PC-9 (cell line): ENCODE results near the gene VAT1L. TPM values are rescaled to one million over a fixed set of nuclear protein-coding genes. Genes with fewer than 3 reads are reported as not detected.

Experiments used
- BruUV-seq: library from RNA; stranded (reverse); fragments of 400-500 nt; replicated peaks from 2 replicates; lab custom pipeline; 2021; lab: Mats Ljungman, UMichigan
- CTCF ChIA-PET: fragments of 300-600 bp; sonication (Branson Sonifier 250); formaldehyde crosslinking; loops from one replicate; lab custom pipeline; 2022; ENCODE audit warnings: antibody characterized with exemption; lab: Charles Lee
- POLR2A ChIA-PET: fragments of 300-600 bp; sonication (Branson Sonifier 250); formaldehyde crosslinking; loops from one replicate; lab custom pipeline; 2022; ENCODE audit warnings: antibody characterized with exemption; ENCODE audit not compliant: unreplicated experiment; lab: Charles Lee
- DNase-seq, 2 experiments: peaks; one replicate each; pipeline versions ENCODE4 v3.0.0 to v3.0.0-alpha.2; 2015 to 2022; ENCODE audit warnings: mixed read lengths in 1 of 2
- H2AFZ ChIP-seq: fragments of 200-600 bp; sonication (generic); 2 replicates; pipeline ENCODE4 v1.8.1; 2017; ENCODE audit warnings: antibody characterized with exemption
- H3F3A ChIP-seq: fragments of 200-600 bp; sonication (generic); 2 replicates; pipeline ENCODE4 v1.8.1; 2017; ENCODE audit warnings: antibody characterized with exemption, mild to moderate bottlenecking, low read depth; ENCODE audit not compliant: insufficient read depth
- H3K27ac ChIP-seq: fragments of 200-600 bp; sonication (generic); 2 replicates; pipeline ENCODE4 v1.6.1; 2016; ENCODE audit warnings: mixed run types
- H3K27me3 ChIP-seq: fragments of 200-600 bp; sonication (generic); 2 replicates; pipeline ENCODE4 v1.6.1; 2016; ENCODE audit warnings: low read depth, mixed run types; ENCODE audit not compliant: insufficient read depth
- H3K36me3 ChIP-seq: fragments of 200-600 bp; sonication (generic); 2 replicates; pipeline ENCODE4 v1.6.1; 2016; ENCODE audit warnings: low read depth, mixed run types
- H3K4me1 ChIP-seq: fragments of 200-600 bp; sonication (generic); replicated peaks from 2 replicates; pipeline ENCODE4 v1.6.1; 2016; ENCODE audit warnings: mixed run types; ENCODE audit not compliant: insufficient read depth
- H3K4me2 ChIP-seq: fragments of 200-600 bp; sonication (generic); 2 replicates; pipeline ENCODE4 v1.6.1; 2017; ENCODE audit warnings: mixed run types
- H3K4me3 ChIP-seq: fragments of 200-600 bp; sonication (generic); 2 replicates; pipeline ENCODE4 v1.6.1; 2016; ENCODE audit warnings: mixed run types
- H3K79me2 ChIP-seq: fragments of 200-600 bp; sonication (generic); 2 replicates; pipeline ENCODE4 v1.6.1; 2017; ENCODE audit warnings: low read depth, mixed run types
- H3K9me2 ChIP-seq: fragments of 200-600 bp; sonication (generic); 2 replicates; pipeline ENCODE4 v1.8.1; 2017; ENCODE audit warnings: mild to moderate bottlenecking; ENCODE audit not compliant: insufficient read depth
- H3K9me3 ChIP-seq: fragments of 200-600 bp; sonication (generic); 2 replicates; pipeline ENCODE4 v1.8.1; 2016; ENCODE audit warnings: low read depth; ENCODE audit not compliant: insufficient read depth
- H4K20me1 ChIP-seq: fragments of 200-600 bp; sonication (generic); 2 replicates; pipeline ENCODE4 v1.8.1; 2017; ENCODE audit not compliant: insufficient read depth
- EZH2 ChIP-seq: fragments of 200-600 bp; sonication (generic); IDR thresholded peaks from 2 replicates; pipeline ENCODE4 v1.8.0; 2017; ENCODE audit warnings: antibody characterized with exemption, low read depth
- intact Hi-C: fragments of 100-400 bp; cut with micrococcal nuclease; formaldehyde crosslinking; loops from one replicate; pipeline ENCODE4 v1.10.0; 2022; ENCODE audit not compliant: unreplicated experiment
- total RNA-seq: library from RNA; stranded (reverse); gene quantifications from 2 replicates; pipeline ENCODE4 v1.2.3, GENCODE V29; 2021
- TF ChIP-seq, protein P1 (sequence below): fragments of 200-600 bp; sonication (generic); conservative IDR thresholded peaks from 2 replicates; pipeline ENCODE4 v1.6.1; 2017; ENCODE audit warnings: mixed run types, antibody characterized with exemption, mild to moderate bottlenecking, moderate library complexity

Gene VAT1L
- total RNA-seq, 1 experiment from 2014 or later = not detected

DNA sequence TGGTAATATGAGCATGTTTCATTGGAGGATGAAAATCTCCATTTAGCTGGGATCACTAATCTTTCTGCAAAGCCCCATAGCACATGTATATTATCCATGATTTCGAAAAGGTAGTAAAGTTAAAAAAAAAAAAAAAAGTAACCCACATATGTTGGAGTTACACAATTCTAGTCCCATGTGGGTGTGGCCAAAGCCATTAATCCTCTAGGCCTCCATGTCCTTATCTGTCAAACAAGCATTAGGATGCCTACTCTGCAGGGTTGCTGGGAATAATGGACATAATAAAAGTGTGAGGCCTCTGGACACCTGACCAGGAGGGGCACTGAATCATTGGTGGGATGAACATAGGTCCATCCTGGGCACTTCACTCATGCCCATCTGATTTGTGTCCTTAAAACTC lies 29.2 kb upstream of the VAT1L start:
- Histone ChIP-seq H2AFZ (no peak overlapping the region), H3K36me3 (no peaks in the 10 kb centered on the region), H3F3A (no peaks in the 10 kb centered on the region), H3K27me3 (no peaks in the 10 kb centered on the region; the same call in 1 of the 2 replicates), H3K27ac (no peak overlapping the region), H3K4me3 (no peak overlapping the region), H3K9me3 (no peaks in the 10 kb centered on the region), H3K9me2 (no peaks in the 10 kb centered on the region), H4K20me1 (no peaks in the 10 kb centered on the region), H3K79me2 (no peaks in the 10 kb centered on the region), H3K4me2 (no peak overlapping the region), H3K4me1 (no peaks in the 10 kb centered on the region)
- no peak for DNase-seq
- no TSS peak for BruUV-seq
- POLR2A ChIA-PET = no interaction called here
- TF ChIP-seq, protein P1, sequence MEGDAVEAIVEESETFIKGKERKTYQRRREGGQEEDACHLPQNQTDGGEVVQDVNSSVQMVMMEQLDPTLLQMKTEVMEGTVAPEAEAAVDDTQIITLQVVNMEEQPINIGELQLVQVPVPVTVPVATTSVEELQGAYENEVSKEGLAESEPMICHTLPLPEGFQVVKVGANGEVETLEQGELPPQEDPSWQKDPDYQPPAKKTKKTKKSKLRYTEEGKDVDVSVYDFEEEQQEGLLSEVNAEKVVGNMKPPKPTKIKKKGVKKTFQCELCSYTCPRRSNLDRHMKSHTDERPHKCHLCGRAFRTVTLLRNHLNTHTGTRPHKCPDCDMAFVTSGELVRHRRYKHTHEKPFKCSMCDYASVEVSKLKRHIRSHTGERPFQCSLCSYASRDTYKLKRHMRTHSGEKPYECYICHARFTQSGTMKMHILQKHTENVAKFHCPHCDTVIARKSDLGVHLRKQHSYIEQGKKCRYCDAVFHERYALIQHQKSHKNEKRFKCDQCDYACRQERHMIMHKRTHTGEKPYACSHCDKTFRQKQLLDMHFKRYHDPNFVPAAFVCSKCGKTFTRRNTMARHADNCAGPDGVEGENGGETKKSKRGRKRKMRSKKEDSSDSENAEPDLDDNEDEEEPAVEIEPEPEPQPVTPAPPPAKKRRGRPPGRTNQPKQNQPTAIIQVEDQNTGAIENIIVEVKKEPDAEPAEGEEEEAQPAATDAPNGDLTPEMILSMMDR = no peak
- no peak for TF ChIP-seq EZH2
- intact Hi-C loops = no loop called here
- CTCF ChIA-PET = no interaction called here

DNA sequence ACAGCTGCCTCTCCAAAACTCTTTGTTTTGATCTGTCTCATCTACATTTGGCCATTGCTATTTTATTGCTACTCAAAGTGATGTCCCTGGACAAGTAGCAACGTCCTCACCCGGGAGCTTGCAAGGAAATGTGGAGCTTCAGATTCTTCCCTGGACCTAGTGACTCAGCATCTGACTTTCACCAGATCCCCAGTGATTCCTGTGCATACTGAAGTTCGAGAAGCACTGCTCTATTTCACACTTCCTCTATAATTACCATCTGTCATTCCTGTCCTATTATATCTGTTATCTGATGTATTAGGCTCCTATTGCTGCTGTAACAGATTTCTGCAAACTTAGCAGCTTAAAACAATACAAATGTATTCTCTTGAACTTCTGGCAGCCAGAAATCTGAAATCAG lies 28.5 kb upstream of the VAT1L start:
- H3K27ac ChIP-seq = no peak overlapping the region
- H3F3A ChIP-seq = no peaks in the 10 kb centered on the region
- H2AFZ ChIP-seq = no peak overlapping the region
- TF ChIP-seq, protein P1 = no peak
- no peak for TF ChIP-seq EZH2
- H3K79me2 ChIP-seq = no peaks in the 10 kb centered on the region
- H3K4me3 ChIP-seq = no peak overlapping the region
- no TSS peak for BruUV-seq
- H3K9me2 ChIP-seq = no peaks in the 10 kb centered on the region
- H3K4me1 ChIP-seq = no peaks in the 10 kb centered on the region
- no peak overlapping the region for H3K4me2 ChIP-seq
- ChIA-PET CTCF (no interaction called here), POLR2A (no interaction called here)
- H3K27me3 ChIP-seq = no peaks in the 10 kb centered on the region; the same call in 1 of the 2 replicates
- no peaks in the 10 kb centered on the region for H3K36me3 ChIP-seq
- intact Hi-C loops = no loop called here
- no peaks in the 10 kb centered on the region for H4K20me1 ChIP-seq
- no peak for DNase-seq
- no peaks in the 10 kb centered on the region for H3K9me3 ChIP-seq

DNA sequence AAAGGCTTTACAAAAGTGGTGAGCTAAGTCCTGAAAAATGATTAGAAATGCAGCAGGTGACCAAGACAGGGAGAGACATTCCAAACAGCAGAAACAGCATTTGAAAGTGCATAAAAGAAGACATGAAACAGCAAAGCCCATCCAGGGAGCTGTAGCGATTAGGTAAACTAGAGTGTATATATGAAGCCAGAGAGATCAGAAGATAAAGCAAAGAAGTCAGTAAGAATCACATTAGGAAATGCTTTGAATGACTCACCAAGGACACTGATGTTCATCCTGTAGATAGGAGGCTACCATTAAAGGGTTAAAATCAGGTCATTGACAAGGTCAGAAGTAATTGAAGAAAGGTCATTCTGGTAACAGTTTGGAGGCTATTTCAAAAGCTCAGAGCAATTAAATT lies 27.6 kb upstream of the VAT1L start:
- ChIA-PET POLR2A (no interaction called here), CTCF (no interaction called here)
- Histone ChIP-seq H3K4me3 (no peak overlapping the region), H3F3A (no peaks in the 10 kb centered on the region), H3K27ac (no peak overlapping the region), H3K4me2 (no peak overlapping the region), H3K9me3 (no peaks in the 10 kb centered on the region), H3K36me3 (no peaks in the 10 kb centered on the region), H2AFZ (no peak overlapping the region), H3K4me1 (no peaks in the 10 kb centered on the region), H3K79me2 (no peaks in the 10 kb centered on the region), H4K20me1 (no peaks in the 10 kb centered on the region), H3K9me2 (no peaks in the 10 kb centered on the region), H3K27me3 (no peaks in the 10 kb centered on the region; the same call in none of the 2 replicates)
- intact Hi-C loops = no loop called here
- DNase-seq = no peak
- TF ChIP-seq, protein P1 = no peak
- no peak for TF ChIP-seq EZH2
- no TSS peak for BruUV-seq
